Panc1 (cell line): ENCODE results near the gene CHCHD3. TPM values are rescaled to one million over a fixed set of nuclear protein-coding genes. Genes with fewer than 3 reads are reported as not detected.

Source experiments
- ATAC-seq: fragments of 200-7000 bp; cut with Tn5 transposase; 2 replicates; pipeline ENCODE4 v1.9.1; 2020; ENCODE audit warnings: mild to moderate bottlenecking, moderate library complexity
- BruUV-seq: library from RNA; stranded (reverse); fragments of 400-500 nt; replicated peaks from 2 replicates; lab custom pipeline; 2021; lab: Mats Ljungman, UMichigan
- CTCF ChIA-PET: fragments of 300-600 bp; sonication (Branson Sonifier 250); formaldehyde crosslinking; loops from one replicate; lab custom pipeline; 2022; ENCODE audit warnings: antibody characterized with exemption; lab: Charles Lee
- POLR2A ChIA-PET: fragments of 300-600 bp; sonication (Branson Sonifier 250); formaldehyde crosslinking; loops from one replicate; lab custom pipeline; 2022; ENCODE audit warnings: antibody characterized with exemption; lab: Charles Lee
- DNase-seq: peaks from one replicate; pipeline ENCODE4 v3.0.0-alpha.2; 2010; ENCODE audit warnings: low read depth, low spot score
- H3K27ac ChIP-seq: 2 replicates; pipeline ENCODE4 v1.5.1; 2011; ENCODE audit warnings: mild to moderate bottlenecking, low read length, inconsistent platforms
- H3K27me3 ChIP-seq: fragments of 200-500 bp; sonication (Bioruptor generic); 2 replicates; pipeline ENCODE4 v1.6.0; 2014; ENCODE audit warnings: low read length, inconsistent platforms; ENCODE audit not compliant: control insufficient read depth, insufficient read depth
- H3K36me3 ChIP-seq: fragments of 200-500 bp; sonication (Bioruptor generic); 2 replicates; pipeline ENCODE4 v1.5.1; 2014; ENCODE audit warnings: inconsistent platforms, mild to moderate bottlenecking, low read length, moderate library complexity; ENCODE audit not compliant: control insufficient read depth, insufficient read depth
- H3K4me1 ChIP-seq: 2 replicates; pipeline ENCODE4 v1.5.1; 2011; ENCODE audit warnings: inconsistent platforms, mild to moderate bottlenecking, low read length, moderate library complexity; ENCODE audit not compliant: control insufficient read depth, insufficient read depth
- H3K4me3 ChIP-seq, 2 experiments: 2 replicates each; pipeline ENCODE4 v1.5.1; 2011 to 2012; ENCODE audit warnings: low read depth in 2 of 2, low read length in 2 of 2, mild to moderate bottlenecking in 2 of 2, inconsistent platforms in 1 of 2, moderate library complexity in 1 of 2
- H3K9me3 ChIP-seq: fragments of 200-500 bp; sonication (Bioruptor generic); 2 replicates; pipeline ENCODE4 v1.5.1; 2014; ENCODE audit warnings: low read depth, mild to moderate bottlenecking, inconsistent platforms, low read length, moderate library complexity; ENCODE audit not compliant: control insufficient read depth, insufficient read depth
- CTCF ChIP-seq: fragments of 450-650 bp; IDR thresholded peaks from 2 replicates; pipeline ENCODE4 v1.5.1; 2017; ENCODE audit warnings: mild to moderate bottlenecking
- POLR2AphosphoS5 ChIP-seq: IDR thresholded peaks from 2 replicates; pipeline ENCODE4 v1.6.1; 2012; ENCODE audit warnings: mild to moderate bottlenecking, low read depth, low read length, moderate library complexity
- REST ChIP-seq, 2 experiments: IDR thresholded peaks; 2 replicates each; pipeline ENCODE4 v1.6.1; 2011 to 2012; ENCODE audit warnings: low read depth in 2 of 2, control low read depth in 1 of 2, low read length in 1 of 2, mild to moderate bottlenecking in 1 of 2, moderate library complexity in 1 of 2; ENCODE audit not compliant: insufficient read depth in 1 of 2
- SIN3A ChIP-seq: IDR thresholded peaks from 2 replicates; pipeline ENCODE4 v1.6.1; 2012; ENCODE audit warnings: low read depth, mild to moderate bottlenecking, low read length, moderate library complexity, borderline replicate concordance; ENCODE audit not compliant: insufficient read depth
- TCF7L2 ChIP-seq: IDR thresholded peaks from 2 replicates; pipeline ENCODE4 v1.6.1; 2011; ENCODE audit warnings: mild to moderate bottlenecking, low read depth, low read length, inconsistent platforms
- in situ Hi-C: cut with HindIII; loops from 2 replicates; pipeline ENCODE4 v1.10.0; 2016; ENCODE audit warnings: low sequenced_read_pairs, low pct_unique_long_range_greater_than_20kb
- intact Hi-C: fragments of 100-400 bp; cut with micrococcal nuclease; formaldehyde crosslinking; loops from one replicate; pipeline ENCODE4 v1.10.0; 2022; ENCODE audit not compliant: unreplicated experiment
- total RNA-seq: library from RNA; stranded (reverse); gene quantifications from one replicate; pipeline ENCODE4 v1.2.1, GENCODE V29; 2021; ENCODE audit not compliant: unreplicated experiment

The CHCHD3 gene
- total RNA-seq, 1 experiment from 2014 or later = 109 TPM

- no peak for TF ChIP-seq SIN3A
- TF ChIP-seq TCF7L2 = no peak
- no peak for TF ChIP-seq REST (IDR thresholded peaks at IDR 0.05; ENCODE audit: insufficient read depth in 1 of 2, low read depth in 2 of 2, low read length in 1 of 2)
- TF ChIP-seq POLR2AphosphoS5 = no peak
- TF ChIP-seq CTCF = no peak
- intact Hi-C loops = no loop called here
- H3K4me3 ChIP-seq = no peak overlapping the region
- ChIA-PET POLR2A (no interaction called here), CTCF (no interaction called here)
- BruUV-seq = no TSS peak
- H3K36me3 ChIP-seq = no peaks in the 10 kb centered on the region
- ATAC-seq (no peak), DNase-seq (no peak)
- no peaks in the 10 kb centered on the region for H3K27me3 ChIP-seq
- in situ Hi-C loops = no loop called here
- H3K4me1 ChIP-seq = no peaks in the 10 kb centered on the region
- H3K9me3 ChIP-seq = no peaks in the 10 kb centered on the region
- no peak overlapping the region for H3K27ac ChIP-seq
Measured at GRCh38 chr7:132758986-132759385, 322.9 kb downstream of the CHCHD3 start.

- ChIA-PET CTCF (no interaction called here), POLR2A (no interaction called here)
- no peak overlapping the region for H3K4me3 ChIP-seq
- intact Hi-C loops = no loop called here
- TF ChIP-seq POLR2AphosphoS5 (no peak), CTCF (no peak), TCF7L2 (no peak), SIN3A (no peak), REST (IDR thresholded peaks at IDR 0.05; ENCODE audit: insufficient read depth in 1 of 2, low read depth in 2 of 2, low read length in 1 of 2) (no peak)
- BruUV-seq = no TSS peak
- H3K9me3 ChIP-seq = no peaks in the 10 kb centered on the region
- H3K4me1 ChIP-seq = no peaks in the 10 kb centered on the region
- no peak for ATAC-seq
- H3K27ac ChIP-seq = no peak overlapping the region
- in situ Hi-C loops = no loop called here
- no peak for DNase-seq
- H3K27me3 ChIP-seq = no peaks in the 10 kb centered on the region; the same call in 1 of the 2 replicates
- no peaks in the 10 kb centered on the region for H3K36me3 ChIP-seq
Measured at GRCh38 chr7:132757783-132758182, 324.1 kb downstream of the CHCHD3 start.
